Thoracic aorta (tissue), 2 donors: Measurements from ENCODE around the gene FHIT. TPM values are rescaled to one million over a fixed set of nuclear protein-coding genes. Genes with fewer than 3 reads are reported as not detected.

Experiments
- ATAC-seq: fragments of 150-250 bp; one replicate; pipeline ENCODE4 v1.8.0; 2017; ENCODE audit warnings: low read depth; ENCODE audit not compliant: insufficient number of reproducible peaks, low FRiP score
- DNase-seq: peaks from one replicate; pipeline ENCODE4 v3.0.0-alpha.2; 2020; ENCODE audit warnings: low spot score
- H3K27ac ChIP-seq, 2 donors: fragments of 200-600 bp; sonication (generic); 1 replicate in 1 of 2; 2 replicates in 1 of 2; pipeline ENCODE4 v1.5.1; 2016; ENCODE audit warnings: mild to moderate bottlenecking in 2 of 2, moderate library complexity in 2 of 2
- H3K27me3 ChIP-seq: fragments of 200-600 bp; sonication (generic); replicated peaks from 2 replicates; pipeline ENCODE4 v1.6.0; 2016; ENCODE audit warnings: mild to moderate bottlenecking; ENCODE audit not compliant: insufficient read depth
- H3K36me3 ChIP-seq: fragments of 200-600 bp; sonication (generic); one replicate; pipeline ENCODE4 v1.5.1; 2016
- H3K4me1 ChIP-seq, 2 donors: fragments of 200-600 bp; sonication (generic); 1 replicate in 1 of 2; 2 replicates in 1 of 2; pipeline versions ENCODE4 v1.5.1 to v1.6.0; 2016; ENCODE audit warnings: low read depth in 2 of 2, mild to moderate bottlenecking in 1 of 2; ENCODE audit not compliant: control insufficient read depth in 1 of 2
- H3K4me3 ChIP-seq: fragments of 200-600 bp; sonication (generic); 2 replicates; pipeline ENCODE4 v1.5.1; 2016; ENCODE audit warnings: mild to moderate bottlenecking
- H3K9me3 ChIP-seq: fragments of 200-600 bp; sonication (generic); 2 replicates; pipeline ENCODE4 v1.5.1; 2016
- total RNA-seq, 2 donors: library from RNA; depleted of rRNA; stranded (reverse); fragments of >200 nt; gene quantifications; one replicate each; pipeline versions ENCODE4 v1.1.0 to v1.2.3, GENCODE V29; 2016
- TF ChIP-seq, protein P1 (sequence below): fragments of 200-600 bp; sonication (generic); IDR thresholded peaks from one replicate; pipeline ENCODE4 v1.5.1; 2019; ENCODE audit warnings: antibody characterized with exemption

Gene FHIT
- total RNA-seq, 2 donors from 2014 or later: 2.0 to 2.3 TPM

DNA sequence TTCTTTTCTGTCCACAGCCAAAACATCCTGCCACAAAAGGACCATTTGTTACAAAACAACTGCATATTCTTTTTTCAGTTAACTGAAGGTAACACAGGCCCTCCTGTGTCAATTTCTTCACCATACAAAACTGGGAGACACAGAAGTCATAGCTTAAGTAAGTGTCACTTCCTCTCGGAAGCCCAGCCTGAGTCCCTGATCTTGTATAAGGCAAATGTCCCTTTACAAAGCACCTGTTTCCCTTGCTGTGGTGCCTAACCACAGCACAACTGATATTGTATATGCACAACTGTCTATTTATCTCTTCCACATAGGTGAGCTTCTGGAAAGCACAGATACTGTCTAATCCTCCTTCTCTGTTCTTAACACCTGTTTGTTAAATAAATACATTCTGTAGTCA is 293.7 kb downstream of the FHIT start:
- DNase-seq (no peak), ATAC-seq (no peak)
- Histone ChIP-seq H3K4me1 (peaks cover 0 to 9% of the 10 kb centered on the region in 2 donors), H3K27ac (no peak overlapping the region), H3K36me3 (no peaks in the 10 kb centered on the region), H3K4me3 (no peak overlapping the region), H3K27me3 (no peaks in the 10 kb centered on the region), H3K9me3 (peaks cover 11% of the 10 kb centered on the region)
- TF ChIP-seq, protein P1, sequence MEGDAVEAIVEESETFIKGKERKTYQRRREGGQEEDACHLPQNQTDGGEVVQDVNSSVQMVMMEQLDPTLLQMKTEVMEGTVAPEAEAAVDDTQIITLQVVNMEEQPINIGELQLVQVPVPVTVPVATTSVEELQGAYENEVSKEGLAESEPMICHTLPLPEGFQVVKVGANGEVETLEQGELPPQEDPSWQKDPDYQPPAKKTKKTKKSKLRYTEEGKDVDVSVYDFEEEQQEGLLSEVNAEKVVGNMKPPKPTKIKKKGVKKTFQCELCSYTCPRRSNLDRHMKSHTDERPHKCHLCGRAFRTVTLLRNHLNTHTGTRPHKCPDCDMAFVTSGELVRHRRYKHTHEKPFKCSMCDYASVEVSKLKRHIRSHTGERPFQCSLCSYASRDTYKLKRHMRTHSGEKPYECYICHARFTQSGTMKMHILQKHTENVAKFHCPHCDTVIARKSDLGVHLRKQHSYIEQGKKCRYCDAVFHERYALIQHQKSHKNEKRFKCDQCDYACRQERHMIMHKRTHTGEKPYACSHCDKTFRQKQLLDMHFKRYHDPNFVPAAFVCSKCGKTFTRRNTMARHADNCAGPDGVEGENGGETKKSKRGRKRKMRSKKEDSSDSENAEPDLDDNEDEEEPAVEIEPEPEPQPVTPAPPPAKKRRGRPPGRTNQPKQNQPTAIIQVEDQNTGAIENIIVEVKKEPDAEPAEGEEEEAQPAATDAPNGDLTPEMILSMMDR: no peak

DNA sequence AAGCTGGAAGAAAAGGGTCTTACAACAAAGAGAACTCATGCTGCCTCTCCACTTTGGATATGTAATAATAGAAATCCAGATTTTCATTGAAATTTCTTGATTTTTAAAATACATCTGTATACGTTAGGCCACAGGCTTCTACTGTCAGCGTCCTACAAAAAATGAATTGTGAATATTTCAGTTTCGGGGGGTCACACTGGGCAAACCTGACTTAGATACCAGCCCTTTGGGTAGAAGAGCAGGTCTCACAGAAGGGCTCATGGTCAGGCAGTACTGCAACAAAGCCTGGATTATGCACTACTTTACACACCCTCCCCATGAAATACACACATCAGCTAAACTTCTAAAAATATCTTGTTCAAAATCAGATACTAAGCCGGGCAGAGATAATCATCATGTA is 294.5 kb downstream of the FHIT start:
- DNase-seq (no peak), ATAC-seq (no peak)
- no peak overlapping the region for H3K4me3 ChIP-seq
- no peaks in the 10 kb centered on the region for H3K27me3 ChIP-seq
- TF ChIP-seq, protein P1: no peak
- peaks cover 0 to 9% of the 10 kb centered on the region in 2 donors for H3K4me1 ChIP-seq
- H3K27ac ChIP-seq: no peak overlapping the region
- peaks cover 11% of the 10 kb centered on the region for H3K9me3 ChIP-seq
- H3K36me3 ChIP-seq: no peaks in the 10 kb centered on the region

DNA sequence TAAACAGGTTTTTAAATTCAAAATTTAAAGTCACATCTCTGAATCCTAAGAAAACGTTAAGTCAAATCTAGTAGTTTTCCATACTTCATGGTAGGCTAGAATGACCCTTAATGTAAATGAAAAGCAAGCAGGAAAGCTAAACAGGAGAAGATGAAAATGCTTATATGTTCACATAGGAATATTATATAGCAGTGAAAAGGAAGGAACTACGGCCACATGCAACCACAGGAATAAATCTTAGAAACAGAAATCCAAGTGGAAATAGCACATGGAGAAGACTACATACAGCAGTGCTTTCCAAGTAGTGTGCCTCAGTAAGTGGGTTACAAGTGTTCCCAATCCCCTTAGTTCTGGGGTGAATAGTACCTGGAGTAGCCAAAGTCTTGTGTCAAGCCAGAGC is 296.2 kb downstream of the FHIT start:
- Histone ChIP-seq H3K4me1 (peaks cover 0 to 9% of the 10 kb centered on the region in 2 donors), H3K27ac (no peak overlapping the region), H3K4me3 (no peak overlapping the region), H3K36me3 (no peaks in the 10 kb centered on the region), H3K9me3 (peaks cover 8% of the 10 kb centered on the region), H3K27me3 (no peaks in the 10 kb centered on the region)
- ATAC-seq (no peak), DNase-seq (no peak)
- TF ChIP-seq, protein P1: no peak

DNA sequence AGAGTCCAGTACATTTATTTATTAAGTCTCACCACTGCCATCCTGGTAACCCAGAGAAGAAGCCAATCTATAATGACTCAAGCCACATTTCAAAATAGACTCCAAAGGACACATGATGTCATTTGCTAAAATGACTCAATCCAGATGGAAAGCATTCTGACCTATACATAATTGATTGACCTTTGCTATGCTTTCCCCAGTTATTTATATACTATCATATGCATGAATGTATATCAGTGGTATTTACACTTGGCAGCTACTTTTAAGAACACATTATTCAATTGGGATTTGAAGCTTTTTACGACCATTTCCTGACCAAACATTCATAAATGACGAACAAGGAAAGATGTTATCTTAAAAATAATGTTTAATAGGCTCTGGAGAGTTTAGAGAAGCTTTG is 297.2 kb downstream of the FHIT start:
- TF ChIP-seq, protein P1: no peak
- H3K27ac ChIP-seq: no peak overlapping the region
- no peaks in the 10 kb centered on the region for H3K27me3 ChIP-seq
- ATAC-seq (no peak), DNase-seq (no peak)
- no peak overlapping the region for H3K4me3 ChIP-seq
- no peaks in the 10 kb centered on the region for H3K36me3 ChIP-seq
- H3K4me1 ChIP-seq: peaks cover 0 to 9% of the 10 kb centered on the region in 2 donors
- H3K9me3 ChIP-seq: peaks cover 8% of the 10 kb centered on the region

DNA sequence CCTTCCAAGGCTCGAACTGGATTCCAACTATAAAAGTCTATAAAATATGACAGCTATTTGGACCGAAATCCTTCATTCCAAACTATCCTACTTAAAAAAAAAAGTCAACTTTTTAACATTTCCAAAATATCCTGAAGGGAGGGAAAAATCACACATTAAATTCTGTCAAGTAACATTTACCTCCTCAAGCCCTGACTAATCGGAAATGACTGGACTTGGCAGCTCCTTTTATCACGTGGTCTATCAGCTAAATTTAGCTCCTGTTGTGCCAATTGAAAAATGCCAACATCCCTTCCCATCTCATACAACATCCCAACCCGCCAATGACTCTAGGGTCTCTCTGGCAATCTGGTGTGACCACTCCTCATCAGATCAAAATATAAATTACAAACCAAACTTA is 297.9 kb downstream of the FHIT start:
- no peak overlapping the region for H3K27ac ChIP-seq
- TF ChIP-seq, protein P1: no peak
- peaks cover 8% of the 10 kb centered on the region for H3K9me3 ChIP-seq
- H3K4me3 ChIP-seq: no peak overlapping the region
- no peaks in the 10 kb centered on the region for H3K27me3 ChIP-seq
- peaks cover 0 to 9% of the 10 kb centered on the region in 2 donors for H3K4me1 ChIP-seq
- ATAC-seq (no peak), DNase-seq (no peak)
- H3K36me3 ChIP-seq: no peaks in the 10 kb centered on the region
